HepG2 (cell line): ENCODE results near the gene PCSK5. TPM values are rescaled to one million over a fixed set of nuclear protein-coding genes. Genes with fewer than 3 reads are reported as not detected.
A peak's percentile ranks its signal among the peaks of the same experiment; 100 is the strongest.

Experiments used
- ATAC-seq: fragments of 200-7000 bp; cut with Tn5 transposase; 3 replicates; pipeline ENCODE4 v1.9.1; 2020; ENCODE audit warnings: mild to moderate bottlenecking, moderate library complexity
- BruUV-seq: library from RNA; stranded (reverse); fragments of 400-500 nt; replicated peaks from 2 replicates; lab custom pipeline; 2021; lab: Mats Ljungman, UMichigan
- CTCF ChIA-PET: fragments of 300-600 bp; formaldehyde crosslinking; extraction: SDS; loops from one replicate; lab custom pipeline; 2021; ENCODE audit warnings: low total read pairs, inconsistent platforms, low intra/inter-chr PET ratio; lab: Yijun Ruan, JAX
- POLR2A ChIA-PET: fragments of 350-600 bp; sonication (Branson Sonifier 250); formaldehyde crosslinking; loops from one replicate; lab custom pipeline; 2020; ENCODE audit warnings: antibody characterized with exemption, inconsistent platforms; lab: Yijun Ruan, JAX
- DNase-seq: peaks from one replicate; pipeline ENCODE4 v3.0.0-alpha.2; 2015; ENCODE audit warnings: low spot score
- FAIRE-seq: peaks from 3 replicates; lab custom pipeline; 2011; peaks lifted over from hg19 to GRCh38; lab: Jason Lieb, UNC
- H2AFZ ChIP-seq: one replicate; pipeline ENCODE4 v1.6.1; 2011; ENCODE audit warnings: low read length, inconsistent platforms
- H3K27ac ChIP-seq: fragments of 300-600 bp; 3 replicates; pipeline ENCODE4 v1.8.0; 2011; ENCODE audit warnings: mixed run types, mild to moderate bottlenecking, mixed read lengths, low read length, inconsistent platforms; ENCODE audit not compliant: insufficient read depth; ENCODE audit errors: extremely low read length
- H3K27me3 ChIP-seq, 2 experiments: fragments of 200-600 bp in 1 of 2; 2 replicates in 1 of 2; 3 replicates in 1 of 2; pipeline versions ENCODE4 v1.6.0 to v1.8.0; 2011; ENCODE audit warnings: low read length in 2 of 2, mild to moderate bottlenecking in 2 of 2, moderate library complexity in 2 of 2, inconsistent platforms in 1 of 2; ENCODE audit not compliant: insufficient read depth in 2 of 2, control insufficient read depth in 1 of 2
- H3K36me3 ChIP-seq, 2 experiments: fragments of 200-600 bp in 1 of 2; replicated peaks in 1 of 2; 2 replicates in 1 of 2; 3 replicates in 1 of 2; pipeline versions ENCODE4 v1.5.1 to v1.8.0; 2011; ENCODE audit warnings: low read length in 2 of 2, inconsistent platforms in 1 of 2; ENCODE audit not compliant: insufficient read depth in 2 of 2, control insufficient read depth in 1 of 2
- H3K4me1 ChIP-seq: 2 replicates; pipeline ENCODE4 v1.5.1; 2012; ENCODE audit warnings: low read length, inconsistent platforms; ENCODE audit not compliant: insufficient read depth
- H3K4me2 ChIP-seq: 2 replicates; pipeline ENCODE4 v1.6.0; 2011; ENCODE audit warnings: low read depth, low read length, inconsistent platforms
- H3K4me3 ChIP-seq, 3 experiments: fragments of 200-600 bp in 1 of 3; sonication (generic), shearing (Covaris generic) in 1 of 3; replicated peaks in 1 of 3; 2 replicates each; pipeline ENCODE4 v1.5.1; 2011 to 2016; ENCODE audit warnings: low read length in 3 of 3, inconsistent platforms in 2 of 3, low read depth in 2 of 3, mild to moderate bottlenecking in 2 of 3, control low read depth in 1 of 3, mixed read lengths in 1 of 3; ENCODE audit not compliant: insufficient read depth in 1 of 3
- H3K79me2 ChIP-seq: one replicate; pipeline ENCODE4 v1.6.1; 2011; ENCODE audit warnings: low read length, inconsistent platforms; ENCODE audit not compliant: insufficient read depth
- H3K9ac ChIP-seq: 2 replicates; pipeline ENCODE4 v1.6.0; 2011; ENCODE audit warnings: mild to moderate bottlenecking, low read depth, low read length, inconsistent platforms; ENCODE audit not compliant: insufficient read depth
- H3K9me3 ChIP-seq: 2 replicates; pipeline ENCODE4 v1.5.1; 2012; ENCODE audit warnings: mild to moderate bottlenecking, low read length
- H4K20me1 ChIP-seq: 2 replicates; pipeline ENCODE4 v1.6.0; 2011; ENCODE audit warnings: inconsistent platforms, mild to moderate bottlenecking, low read length, moderate library complexity; ENCODE audit not compliant: insufficient read depth
- ATF6 ChIP-seq: sonication (generic); formaldehyde crosslinking; conservative IDR thresholded peaks from 2 replicates; pipeline ENCODE4 v1.4.0; 2020; ENCODE audit warnings: missing genetic modification reagents
- CEBPB ChIP-seq: IDR thresholded peaks from 2 replicates; pipeline ENCODE4 v1.6.1; 2011; ENCODE audit warnings: low read depth, low read length, improper control_type of control experiment, borderline replicate concordance
- HIVEP1 ChIP-seq: sonication (generic); formaldehyde crosslinking; IDR thresholded peaks from 2 replicates; pipeline ENCODE4 v1.4.0; 2020; ENCODE audit warnings: mild to moderate bottlenecking, missing genetic modification reagents
- HOXA9 ChIP-seq: sonication (generic); formaldehyde crosslinking; IDR thresholded peaks from 2 replicates; pipeline ENCODE4 v1.8.1; 2022; ENCODE audit warnings: missing genetic modification reagents, mild to moderate bottlenecking, moderate library complexity, borderline replicate concordance
- MEIS2 ChIP-seq: sonication (generic); formaldehyde crosslinking; IDR thresholded peaks from 2 replicates; pipeline ENCODE4 v1.9.0; 2021; ENCODE audit warnings: mild to moderate bottlenecking, missing genetic modification reagents
- MNT ChIP-seq: fragments of 450-650 bp; IDR thresholded peaks from 2 replicates; pipeline ENCODE4 v1.6.1; 2016
- RBFOX2 ChIP-seq: fragments of 200-400 bp; formaldehyde crosslinking; IDR thresholded peaks from 2 replicates; pipeline ENCODE4 v1.6.1; 2017; ENCODE audit warnings: low read depth, mild to moderate bottlenecking, low read length
- SRF ChIP-seq: IDR thresholded peaks from 2 replicates; pipeline ENCODE4 v1.6.1; 2011; ENCODE audit warnings: mild to moderate bottlenecking, low read depth, low read length, moderate library complexity
- YEATS2 ChIP-seq: sonication (generic); formaldehyde crosslinking; IDR thresholded peaks from 2 replicates; pipeline ENCODE4 v1.4.0; 2020; ENCODE audit warnings: missing genetic modification reagents, borderline replicate concordance
- ZNF597 ChIP-seq: sonication (generic); formaldehyde crosslinking; IDR thresholded peaks from 2 replicates; pipeline ENCODE4 v1.5.0; 2020; ENCODE audit warnings: missing genetic modification reagents
- WGBS: methylation state at CpG from one replicate; pipeline ENCODE4 v1.1.6; 2017; ENCODE audit warnings: low lambda C conversion rate; 5-methylcytosine and 5-hydroxymethylcytosine counted together
- in situ Hi-C: cut with HindIII; loops from 2 replicates; pipeline ENCODE4 v1.10.0; 2017; ENCODE audit warnings: low pct_unique_long_range_greater_than_20kb; ENCODE audit not compliant: extremely low pct_ligation_motif_present
- intact Hi-C: fragments of 100-400 bp; cut with micrococcal nuclease; formaldehyde crosslinking; loops from one replicate; pipeline ENCODE4 v1.10.0; 2022; ENCODE audit not compliant: unreplicated experiment
- polyA plus RNA-seq, 8 experiments: library from polyadenylated mRNA; depleted of rRNA in 3 of 8; stranded (reverse) in 7 of 8; unstranded in 1 of 8; fragments of >200 nt; fragmentation: Illumina TruSeq in 4 of 8; extraction: Trizol in 4 of 8; gene quantifications; 2 replicates each; pipeline versions ENCODE4 v1.2.1 to v1.2.3, GENCODE V29; 2011 to 2016; ENCODE audit warnings: low read depth in 4 of 8, missing spikeins in 1 of 8, mixed read lengths in 1 of 8; ENCODE audit not compliant: insufficient read depth in 1 of 8
- total RNA-seq, 5 experiments: library from RNA; depleted of rRNA; stranded (reverse); fragments of >200 nt; fragmentation: Illumina TruSeq; extraction: Trizol; gene quantifications; 2 replicates each; pipeline ENCODE4 v1.2.3, GENCODE V29; 2016; ENCODE audit warnings: low read depth in 1 of 5

The PCSK5 gene
- total and polyA plus RNA-seq, 2 of the 13 experiments (the other 11 are each of a cell fraction or from before 2014, with no cell fraction given) = 0.55 to 0.66 TPM

GRCh38 chr9:75953218-75953617, 62.7 kb downstream of the PCSK5 start:
- Histone ChIP-seq H3K9me3 (no peaks in the 10 kb centered on the region), H3K36me3 (no peaks in the 10 kb centered on the region), H2AFZ (no peak overlapping the region), H3K4me3 (no peak overlapping the region), H3K9ac (no peak overlapping the region), H3K27ac (no peak overlapping the region), H4K20me1 (no peaks in the 10 kb centered on the region), H3K4me1 (peaks cover 10% of the 10 kb centered on the region), H3K79me2 (no peaks in the 10 kb centered on the region), H3K4me2 (no peak overlapping the region), H3K27me3 (no peaks in the 10 kb centered on the region; a peak in 1 of 5 replicates)
- ATAC-seq (no peak), DNase-seq (peak; percentile 3), FAIRE-seq (no peak)
- POLR2A ChIA-PET = no interaction called here
- CTCF ChIA-PET = no interaction called here
- intact Hi-C loops = loop anchor here (10.0 kb wide), 1 partner anchor 62 kb away; no protein-coding TSS in a partner anchor
- in situ Hi-C loops = no loop called here
- 10% methylated on average over 2 of the region's 2 CpGs for WGBS
- TF ChIP-seq HOXA9 (CRISPR knock-in tag) (no peak), YEATS2 (CRISPR knock-in tag) (no peak), MEIS2 (CRISPR knock-in tag) (no peak), RBFOX2 (no peak), ATF6 (no peak), CEBPB (peak; percentile 63; the same call in 1 of the 2 replicates), SRF (no peak), MNT (peak; percentile 95), ZNF597 (CRISPR knock-in tag) (no peak), HIVEP1 (CRISPR knock-in tag) (no peak)
- BruUV-seq = no TSS peak
